Osteoblast (primary cell): ENCODE measurements around the gene PACS2. TPM values are rescaled to one million over a fixed set of nuclear protein-coding genes. Genes with fewer than 3 reads are reported as not detected.

ENCODE experiments used
- DNase-seq: peaks from one replicate; pipeline ENCODE4 v3.0.0; 2011; ENCODE audit warnings: low spot score, mixed read lengths; ENCODE audit not compliant: insufficient read length; ENCODE audit errors: missing footprints
- H2AFZ ChIP-seq: 2 replicates; pipeline ENCODE4 v1.6.0; 2011; ENCODE audit warnings: mild to moderate bottlenecking, low read length
- H3K27ac ChIP-seq: 2 replicates; pipeline ENCODE4 v1.5.1; 2011; ENCODE audit warnings: mild to moderate bottlenecking, low read depth, low read length, moderate library complexity
- H3K27me3 ChIP-seq: 2 replicates; pipeline ENCODE4 v1.6.0; 2012; ENCODE audit warnings: mild to moderate bottlenecking, control low read depth, inconsistent platforms, low read length, moderate library complexity; ENCODE audit not compliant: insufficient read depth
- H3K36me3 ChIP-seq: 2 replicates; pipeline ENCODE4 v1.5.1; 2011; ENCODE audit warnings: mild to moderate bottlenecking, low read length, control low read depth, moderate library complexity; ENCODE audit not compliant: insufficient read depth
- H3K4me1 ChIP-seq: 2 replicates; pipeline ENCODE4 v1.5.1; 2011; ENCODE audit warnings: mild to moderate bottlenecking, low read length, control low read depth, moderate library complexity; ENCODE audit not compliant: insufficient read depth
- H3K4me2 ChIP-seq: 2 replicates; pipeline ENCODE4 v1.6.0; 2011; ENCODE audit warnings: mild to moderate bottlenecking, low read length; ENCODE audit not compliant: insufficient read depth
- H3K4me3 ChIP-seq: fragments of 200-600 bp; sonication (generic); 3 replicates; pipeline ENCODE4 v1.5.1; 2012; ENCODE audit warnings: mild to moderate bottlenecking, low read length, inconsistent platforms; ENCODE audit not compliant: insufficient read depth
- H3K79me2 ChIP-seq: 2 replicates; pipeline ENCODE4 v1.6.0; 2012; ENCODE audit warnings: mild to moderate bottlenecking, low read length, control low read depth, inconsistent platforms; ENCODE audit not compliant: insufficient read depth
- H3K9me3 ChIP-seq: 2 replicates; pipeline ENCODE4 v1.5.1; 2011; ENCODE audit warnings: low read depth, low read length, control low read depth
- H4K20me1 ChIP-seq: 2 replicates; pipeline ENCODE4 v1.6.0; 2012; ENCODE audit warnings: mild to moderate bottlenecking, low read length, control low read depth; ENCODE audit not compliant: insufficient read depth
- CTCF ChIP-seq: IDR thresholded peaks from 2 replicates; pipeline ENCODE4 v1.5.1; 2011; ENCODE audit warnings: mild to moderate bottlenecking, low read depth, low read length, moderate library complexity; ENCODE audit errors: extremely low read depth
- total RNA-seq: library from RNA; depleted of rRNA; stranded (reverse); fragments of >200 nt; gene quantifications from 2 replicates; pipeline ENCODE4 v1.2.3, GENCODE V29; 2012

Gene PACS2
- total RNA-seq, 1 donor, result 81.1 TPM

GRCh38 chr14:105439710-105440553 lies 125.4 kb downstream of the PACS2 start:
- peak; percentile 15 for TF ChIP-seq CTCF
- Histone ChIP-seq H3K9me3 (no peaks in the 10 kb centered on the region), H3K4me1 (no peaks in the 10 kb centered on the region), H2AFZ (no peak overlapping the region), H3K36me3 (peaks cover 8% of the 10 kb centered on the region), H3K79me2 (peaks cover 62% of the 10 kb centered on the region), H3K27ac (no peak overlapping the region), H3K27me3 (no peaks in the 10 kb centered on the region), H3K4me3 (no peak overlapping the region), H4K20me1 (peaks cover 48% of the 10 kb centered on the region), H3K4me2 (no peak overlapping the region)
- DNase-seq, result peak; percentile 91

- Histone ChIP-seq H3K4me3 (no peak overlapping the region), H3K4me1 (no peaks in the 10 kb centered on the region), H3K4me2 (no peak overlapping the region), H4K20me1 (peaks cover 46% of the 10 kb centered on the region), H3K27ac (no peak overlapping the region), H3K36me3 (peaks cover 8% of the 10 kb centered on the region), H3K9me3 (no peaks in the 10 kb centered on the region), H3K79me2 (peaks cover 59% of the 10 kb centered on the region), H2AFZ (no peak overlapping the region), H3K27me3 (no peaks in the 10 kb centered on the region)
- DNase-seq, result no peak
- no peak for TF ChIP-seq CTCF
Observed at GRCh38 chr14:105440554-105440900, 126.0 kb downstream of the PACS2 start.

- Histone ChIP-seq H3K27ac (no peak overlapping the region), H3K9me3 (no peaks in the 10 kb centered on the region), H3K4me2 (no peak overlapping the region), H3K4me1 (no peaks in the 10 kb centered on the region), H3K36me3 (peaks cover 8% of the 10 kb centered on the region), H2AFZ (no peak overlapping the region), H3K79me2 (peaks cover 54% of the 10 kb centered on the region), H3K4me3 (no peak overlapping the region), H3K27me3 (no peaks in the 10 kb centered on the region), H4K20me1 (peaks cover 46% of the 10 kb centered on the region)
- TF ChIP-seq CTCF, result no peak
- DNase-seq, result no peak
Observed at GRCh38 chr14:105440992-105441391, 126.4 kb downstream of the PACS2 start.

GRCh38 chr14:105442125-105442524 lies 127.6 kb downstream of the PACS2 start:
- Histone ChIP-seq H3K27me3 (no peaks in the 10 kb centered on the region), H3K27ac (no peak overlapping the region), H3K36me3 (peaks cover 8% of the 10 kb centered on the region), H2AFZ (no peak overlapping the region), H4K20me1 (peaks cover 39% of the 10 kb centered on the region), H3K4me1 (no peaks in the 10 kb centered on the region), H3K4me2 (no peak overlapping the region), H3K9me3 (no peaks in the 10 kb centered on the region), H3K79me2 (peaks cover 50% of the 10 kb centered on the region), H3K4me3 (no peak overlapping the region)
- TF ChIP-seq CTCF, result no peak
- no peak for DNase-seq
